ENCODE data around the gene CDKN1B.
A peak's percentile ranks its signal among the peaks of the same experiment; 100 is the strongest.

CDKN1B gene

DNA sequence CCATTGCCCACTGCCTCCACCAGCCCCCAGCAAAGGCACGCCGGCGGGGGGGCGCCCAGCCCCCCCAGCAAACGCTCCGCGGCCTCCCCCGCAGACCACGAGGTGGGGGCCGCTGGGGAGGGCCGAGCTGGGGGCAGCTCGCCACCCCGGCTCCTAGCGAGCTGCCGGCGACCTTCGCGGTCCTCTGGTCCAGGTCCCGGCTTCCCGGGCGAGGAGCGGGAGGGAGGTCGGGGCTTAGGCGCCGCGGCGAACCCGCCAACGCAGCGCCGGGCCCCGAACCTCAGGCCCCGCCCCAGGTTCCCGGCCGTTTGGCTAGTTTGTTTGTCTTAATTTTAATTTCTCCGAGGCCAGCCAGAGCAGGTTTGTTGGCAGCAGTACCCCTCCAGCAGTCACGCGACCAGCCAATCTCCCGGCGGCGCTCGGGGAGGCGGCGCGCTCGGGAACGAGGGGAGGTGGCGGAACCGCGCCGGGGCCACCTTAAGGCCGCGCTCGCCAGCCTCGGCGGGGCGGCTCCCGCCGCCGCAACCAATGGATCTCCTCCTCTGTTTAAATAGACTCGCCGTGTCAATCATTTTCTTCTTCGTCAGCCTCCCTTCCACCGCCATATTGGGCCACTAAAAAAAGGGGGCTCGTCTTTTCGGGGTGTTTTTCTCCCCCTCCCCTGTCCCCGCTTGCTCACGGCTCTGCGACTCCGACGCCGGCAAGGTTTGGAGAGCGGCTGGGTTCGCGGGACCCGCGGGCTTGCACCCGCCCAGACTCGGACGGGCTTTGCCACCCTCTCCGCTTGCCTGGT lies at the start of gene CDKN1B:
Gene CDKN1B, plus strand, starts transcription at position 576 of the 793 bp plus-strand sequence. CDS start 472 bp downstream, outside the sequence.
- DNase-seq (ENCODE audit: low spot score), result peak; percentile 98

DNA sequence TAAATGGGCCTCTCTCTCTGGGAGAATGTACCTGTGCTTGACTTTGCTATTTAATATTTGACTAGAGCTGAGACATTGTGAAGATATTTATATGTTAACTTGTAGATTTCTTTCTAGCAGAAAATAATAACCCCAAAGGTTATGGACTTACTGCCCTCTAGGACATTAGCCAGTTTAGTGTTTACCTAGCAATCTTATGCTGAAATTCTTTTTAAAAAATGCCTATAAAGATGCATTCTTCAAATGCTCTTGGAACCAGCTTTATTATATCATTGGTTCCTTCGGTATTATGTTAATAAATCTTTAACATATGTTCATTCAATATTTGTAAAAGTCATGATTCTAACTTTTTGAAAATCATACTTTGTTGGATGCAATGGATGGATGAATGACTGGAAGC lies 49.2 kb upstream of the CDKN1B start:
- no peak for DNase-seq (ENCODE audit: low spot score)

DNA sequence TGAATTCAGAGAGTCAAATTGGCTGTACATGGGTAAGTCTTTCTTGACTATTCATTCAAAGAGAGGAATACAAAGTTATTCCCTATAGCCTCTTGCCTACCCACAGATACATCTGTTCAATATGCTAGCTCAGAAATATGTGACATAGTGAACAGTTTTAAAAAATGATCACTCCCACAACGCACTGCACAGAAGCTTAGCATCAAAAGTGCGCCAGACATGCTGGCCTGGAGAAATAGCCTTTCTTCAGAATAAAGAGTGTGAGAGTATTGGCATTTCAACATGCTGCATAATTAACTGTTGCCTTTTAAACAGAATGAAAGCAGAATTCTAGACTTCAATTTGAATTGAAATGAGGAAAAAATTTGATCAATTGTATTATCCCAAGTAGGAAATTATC lies 48.1 kb upstream of the CDKN1B start:
- no peak for DNase-seq (ENCODE audit: low spot score)

DNA sequence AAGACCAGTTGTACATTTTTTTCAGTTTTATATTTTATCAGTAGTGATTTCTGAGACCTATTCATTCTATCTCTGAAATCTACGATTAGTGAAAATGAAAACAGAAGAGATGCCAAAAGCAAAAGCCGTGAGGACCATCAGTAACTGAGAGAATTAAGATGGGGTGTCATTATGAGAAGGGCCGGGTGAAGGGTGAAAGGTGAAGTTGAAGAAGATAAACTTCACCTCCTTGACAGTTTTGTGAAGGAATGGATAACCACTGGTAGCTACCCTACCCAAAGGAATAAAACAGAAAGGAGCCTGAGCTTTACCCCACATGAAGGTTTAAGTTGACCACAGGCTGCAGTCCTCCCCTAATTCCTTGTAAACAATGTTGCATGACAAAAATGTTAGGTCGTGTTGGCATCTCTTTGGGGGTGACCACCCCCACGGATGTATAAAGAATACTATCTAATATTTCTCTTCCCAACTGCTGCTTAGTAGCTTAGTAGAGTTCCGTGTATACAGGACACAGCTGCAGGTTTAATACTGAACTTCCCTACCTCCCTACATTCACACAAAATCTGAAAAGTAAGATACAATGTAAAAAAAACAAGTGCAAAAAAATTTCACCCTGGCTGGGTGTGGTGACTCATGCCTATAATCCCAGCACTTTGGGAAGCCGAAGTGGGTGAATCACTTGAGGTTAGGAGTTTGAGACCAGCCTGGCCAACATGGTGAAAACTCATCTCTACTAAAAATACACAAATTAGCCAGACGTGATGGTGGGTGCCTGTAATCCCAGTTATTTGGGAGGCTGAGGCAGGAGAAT lies 45.1 kb upstream of the CDKN1B start:
- peak; percentile 34 for DNase-seq (ENCODE audit: low spot score)

DNA sequence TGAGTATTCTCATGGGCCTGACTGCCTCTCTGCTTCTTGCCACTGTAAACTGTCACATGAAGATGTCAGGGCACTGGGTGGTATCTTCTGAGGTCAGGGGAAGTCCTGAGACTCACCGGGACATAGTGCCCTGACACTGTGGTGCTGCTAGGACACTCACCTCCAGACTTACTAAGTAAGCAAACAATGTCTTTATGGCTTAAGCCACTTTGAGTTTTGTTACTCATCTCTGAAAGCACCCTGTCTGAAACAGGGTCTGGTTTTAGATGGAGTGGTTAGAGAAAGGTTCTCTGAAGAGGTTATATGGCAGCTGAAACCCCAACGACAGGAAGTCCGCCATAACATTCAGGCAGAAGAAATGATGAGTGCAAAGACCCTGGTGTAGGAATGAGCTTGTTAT lies 43.9 kb upstream of the CDKN1B start:
- DNase-seq (ENCODE audit: low spot score), result no peak

DNA sequence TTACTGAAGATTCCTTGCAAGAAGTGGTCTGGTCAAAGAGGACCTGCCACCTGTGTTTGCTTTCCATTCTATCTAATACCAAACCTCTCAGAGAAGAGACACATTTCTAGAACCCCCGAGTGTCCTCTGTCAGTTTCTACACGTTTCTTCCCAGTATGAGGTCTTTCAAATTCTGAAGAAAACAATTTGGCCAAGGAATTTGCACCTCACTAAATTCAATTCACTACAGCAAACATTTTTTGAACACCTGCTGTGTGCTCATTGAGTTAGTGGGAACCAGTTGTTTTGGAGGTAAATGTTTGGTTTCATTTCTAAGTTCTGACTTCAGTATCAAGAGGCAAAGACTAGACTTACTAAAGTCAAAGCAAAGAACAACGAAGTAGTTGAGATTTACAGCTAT lies 40.6 kb upstream of the CDKN1B start:
- no peak for DNase-seq (ENCODE audit: low spot score)

DNA sequence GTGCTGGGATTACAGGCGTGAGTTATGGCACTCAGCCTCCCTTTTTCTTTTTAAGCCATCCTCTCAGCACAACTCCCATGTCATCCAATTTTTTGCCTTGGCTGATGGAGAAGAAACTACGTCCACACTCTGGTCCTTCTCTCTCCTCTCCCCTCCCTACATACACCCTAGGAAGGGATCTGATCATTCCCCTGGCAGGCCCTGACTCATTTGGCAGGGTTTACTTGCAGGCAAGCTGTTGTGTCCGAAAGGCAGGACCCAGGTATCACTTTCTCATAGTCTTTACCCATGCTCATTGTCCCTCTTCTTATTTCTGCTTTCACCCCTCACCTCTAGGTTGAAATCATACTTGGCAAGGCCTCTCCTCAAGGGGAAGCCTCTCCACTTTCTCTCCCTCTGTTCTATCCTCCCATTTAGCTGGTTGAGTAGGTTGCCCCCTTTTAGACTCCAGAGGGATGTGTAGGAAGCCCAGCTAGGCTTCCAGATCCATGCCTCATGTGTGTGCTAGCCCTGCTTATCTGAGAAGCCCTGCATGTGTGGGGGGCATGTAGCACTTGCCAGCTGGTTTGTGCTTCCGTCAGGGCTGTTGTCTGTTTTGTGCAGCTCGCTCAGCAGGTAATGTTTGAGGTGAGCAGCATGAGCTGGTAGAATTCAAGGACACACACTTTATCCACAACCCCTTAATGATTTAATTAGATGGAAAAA lies 36.0 kb upstream of the CDKN1B start:
- no peak for DNase-seq (ENCODE audit: low spot score)

DNA sequence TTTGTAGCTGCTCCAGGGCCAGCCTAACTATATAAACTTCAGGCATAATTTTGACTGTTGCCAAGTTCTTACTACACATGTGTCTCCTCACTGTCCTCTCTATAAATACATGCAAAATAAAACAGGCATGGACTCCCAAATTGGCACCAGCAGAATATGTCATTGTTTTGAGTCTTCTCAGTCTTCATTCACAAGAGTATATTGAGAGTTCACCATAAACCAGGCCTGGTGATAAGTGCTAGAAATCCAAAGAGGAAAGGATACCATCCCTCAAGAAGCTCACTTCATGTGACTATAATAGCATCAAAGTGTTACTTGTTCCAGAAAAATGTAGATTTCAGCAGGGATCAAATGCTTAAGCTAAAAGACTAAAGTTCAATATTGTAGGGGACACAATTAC lies 34.9 kb upstream of the CDKN1B start:
- DNase-seq (ENCODE audit: low spot score), result no peak

DNA sequence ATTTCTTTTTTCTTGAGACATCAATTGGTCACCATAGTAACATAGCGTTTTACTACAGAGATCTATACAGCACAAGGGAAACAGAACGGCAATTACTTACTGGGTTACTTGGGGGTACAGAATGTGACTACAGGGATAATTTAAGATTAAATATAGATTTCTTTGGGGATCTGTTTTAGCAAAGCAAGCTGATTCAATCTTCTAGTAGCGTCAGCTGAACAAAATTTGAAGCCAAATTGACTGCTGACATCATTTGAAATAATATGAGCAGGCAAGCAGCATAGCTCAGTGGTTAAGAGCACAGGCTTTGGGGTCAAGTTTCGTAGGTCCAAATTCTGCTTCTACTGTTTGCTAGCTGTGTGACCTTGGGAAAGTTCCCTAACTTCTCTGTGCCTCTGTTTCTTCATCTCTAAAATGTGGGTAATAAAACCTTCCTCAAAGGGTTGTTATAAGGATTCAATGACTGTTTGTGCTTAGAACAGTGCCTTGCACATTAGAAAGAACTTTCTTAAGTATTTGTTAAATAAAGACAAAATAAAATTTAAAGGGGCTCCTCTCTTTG lies 34.0 kb upstream of the CDKN1B start:
- DNase-seq (ENCODE audit: low spot score), result no peak

DNA sequence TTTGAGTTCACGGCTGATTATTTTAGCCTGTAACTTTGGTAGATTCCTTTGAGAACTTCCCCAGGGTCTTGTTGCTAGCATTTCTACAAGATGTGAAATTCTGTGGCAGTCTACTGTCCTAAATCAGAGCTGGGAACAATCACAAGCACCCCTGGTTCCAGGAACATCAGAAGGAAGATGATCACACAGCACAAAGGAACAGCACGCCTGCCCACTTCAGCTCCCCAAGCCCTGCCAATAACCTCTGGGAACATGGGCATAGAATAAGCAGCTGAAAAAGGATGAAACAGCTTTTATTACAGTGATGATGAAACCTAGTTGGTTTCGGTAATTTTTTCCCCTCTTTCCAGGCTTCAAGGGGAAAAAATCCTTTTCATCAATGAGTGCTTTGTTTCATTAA lies 33.4 kb upstream of the CDKN1B start:
- DNase-seq (ENCODE audit: low spot score), result no peak

DNA sequence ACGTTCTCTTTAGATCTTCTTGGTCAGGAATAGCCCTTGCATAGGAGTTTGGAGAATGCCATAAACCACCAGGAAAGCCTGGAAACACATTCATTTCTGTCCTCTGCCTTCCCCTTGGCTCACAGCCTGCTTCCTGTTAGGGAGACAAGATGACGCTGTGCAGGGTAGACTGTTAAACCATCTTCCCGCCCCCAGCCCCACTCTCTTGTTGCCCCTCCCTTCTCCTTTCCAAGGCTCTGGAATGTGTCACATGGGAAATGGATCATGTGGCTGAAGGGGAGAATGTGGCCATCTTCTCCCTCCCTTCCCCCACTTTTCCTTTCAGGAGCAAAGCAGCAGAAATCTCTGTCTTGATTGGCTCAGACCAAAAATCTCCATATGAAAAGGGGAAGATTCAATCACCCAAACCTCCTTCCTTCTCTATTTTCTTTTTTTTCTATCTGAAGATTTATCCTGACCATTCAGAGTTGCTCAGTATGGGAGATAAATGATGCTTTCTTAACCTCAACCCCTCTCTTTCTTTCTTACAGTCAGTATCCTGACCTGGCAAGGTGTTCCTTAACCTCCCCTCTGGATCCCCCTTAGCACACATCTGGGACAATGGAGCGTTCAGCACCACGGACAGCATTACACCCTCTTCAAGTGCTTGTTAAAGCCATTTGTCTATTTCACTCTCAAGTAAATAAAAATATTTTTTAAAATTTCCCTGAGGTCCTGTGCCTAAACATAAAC lies 32.6 kb upstream of the CDKN1B start:
- DNase-seq (ENCODE audit: low spot score), result peak; percentile 36

DNA sequence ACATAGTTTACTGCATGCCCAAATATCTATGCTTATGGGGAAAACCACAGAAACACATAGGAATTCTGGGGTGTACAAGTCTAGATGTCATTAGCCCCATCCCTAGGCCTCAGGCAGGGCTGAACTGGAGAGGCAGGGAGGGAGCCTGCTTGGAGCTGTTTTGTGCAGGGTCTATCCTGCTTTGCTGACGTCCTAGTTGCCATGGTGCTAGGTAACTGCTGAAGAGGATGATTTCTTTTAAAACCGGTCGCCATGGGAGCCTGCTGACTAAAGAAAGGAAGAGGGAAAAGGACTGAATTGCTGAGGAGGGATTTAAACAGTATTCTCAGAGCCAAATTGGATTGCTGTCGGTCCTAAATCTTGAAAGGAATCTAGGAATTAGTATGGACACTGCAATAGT lies 31.9 kb upstream of the CDKN1B start:
- no peak for DNase-seq (ENCODE audit: low spot score)

DNA sequence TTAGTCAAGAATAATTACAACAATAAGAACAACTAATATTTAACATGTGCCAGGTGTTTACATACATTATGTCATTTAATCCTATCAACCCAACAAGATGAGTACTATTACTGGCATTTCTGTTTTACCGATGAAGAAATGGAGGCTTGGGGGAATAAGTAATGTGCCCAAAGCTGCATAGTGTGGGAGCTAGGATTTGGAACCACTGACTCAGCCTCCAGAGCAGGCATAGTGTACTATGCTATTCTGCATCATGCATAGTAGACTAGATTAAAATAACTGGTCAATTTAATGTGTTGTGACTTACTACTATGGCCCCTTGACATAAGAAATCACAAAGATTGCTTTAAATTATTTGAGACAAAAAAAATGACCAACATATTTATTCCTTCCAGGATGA lies 30.7 kb upstream of the CDKN1B start:
- no peak for DNase-seq (ENCODE audit: low spot score)

DNA sequence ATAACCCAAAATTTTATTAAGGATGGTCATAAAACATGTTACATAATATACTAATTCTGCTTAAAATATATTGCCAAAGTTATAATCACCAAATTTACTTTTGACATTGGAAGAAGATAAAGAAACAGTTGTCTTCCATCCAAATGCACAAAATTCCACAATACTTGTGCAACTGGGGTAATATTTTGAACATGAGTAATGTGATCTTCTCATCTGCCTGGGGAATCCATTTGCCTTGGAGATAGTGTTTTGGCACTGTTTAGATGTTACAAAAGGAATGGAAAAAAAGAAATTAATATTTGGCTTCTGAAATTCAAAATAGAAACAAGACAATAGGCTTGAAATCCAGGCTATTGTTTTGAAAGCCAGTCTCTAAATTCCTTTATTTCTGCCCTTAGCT lies 30.2 kb upstream of the CDKN1B start:
- no peak for DNase-seq (ENCODE audit: low spot score)

DNA sequence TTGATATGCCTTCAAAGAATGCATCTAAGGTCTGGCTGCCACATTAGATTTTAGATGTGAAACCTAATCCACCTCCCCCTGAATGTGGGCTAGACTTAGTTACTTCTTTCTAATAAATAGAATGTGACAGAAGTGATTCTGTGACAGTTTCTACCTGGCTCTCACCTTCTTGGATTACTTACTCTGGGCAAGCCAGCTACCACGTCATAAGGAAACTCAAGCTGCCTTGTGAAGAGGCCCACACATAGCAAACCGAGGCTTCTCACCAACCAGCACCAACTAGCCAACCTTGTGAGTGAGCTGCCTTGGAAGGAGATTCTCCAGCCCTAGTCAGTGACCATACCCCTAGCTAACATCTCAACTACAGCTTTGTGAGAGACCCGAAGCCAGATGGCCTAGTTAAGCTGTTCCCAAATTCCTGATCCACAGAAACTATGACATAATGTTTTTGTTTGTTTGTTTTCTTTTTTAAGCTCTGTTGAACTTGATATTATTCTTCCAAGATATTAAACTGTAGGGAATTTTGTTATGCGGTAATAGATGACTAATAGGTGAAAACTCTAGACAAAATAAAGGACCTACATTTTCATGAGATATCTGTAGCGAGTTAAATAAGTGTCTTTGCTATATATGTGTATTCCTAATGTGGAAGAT lies 27.4 kb upstream of the CDKN1B start:
- DNase-seq (ENCODE audit: low spot score), result no peak

DNA sequence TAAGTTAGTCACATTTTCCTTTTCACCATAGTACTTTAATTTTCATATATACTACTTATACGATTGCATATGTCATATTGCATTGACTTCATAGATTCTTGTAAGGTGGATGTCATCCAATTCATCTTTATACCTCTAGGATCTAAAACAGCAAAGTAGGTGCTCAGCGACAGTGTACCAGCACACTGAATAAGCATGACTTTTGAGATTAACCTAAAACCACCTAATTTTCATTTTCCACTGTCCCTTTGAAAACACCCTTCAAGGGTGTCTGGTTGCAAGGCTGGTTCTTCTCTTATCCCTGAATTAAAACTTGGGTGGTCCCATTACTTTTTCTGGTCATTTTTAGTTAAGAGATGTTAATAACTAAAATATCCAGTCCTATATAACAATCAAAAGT lies 25.6 kb upstream of the CDKN1B start:
- DNase-seq (ENCODE audit: low spot score), result no peak

DNA sequence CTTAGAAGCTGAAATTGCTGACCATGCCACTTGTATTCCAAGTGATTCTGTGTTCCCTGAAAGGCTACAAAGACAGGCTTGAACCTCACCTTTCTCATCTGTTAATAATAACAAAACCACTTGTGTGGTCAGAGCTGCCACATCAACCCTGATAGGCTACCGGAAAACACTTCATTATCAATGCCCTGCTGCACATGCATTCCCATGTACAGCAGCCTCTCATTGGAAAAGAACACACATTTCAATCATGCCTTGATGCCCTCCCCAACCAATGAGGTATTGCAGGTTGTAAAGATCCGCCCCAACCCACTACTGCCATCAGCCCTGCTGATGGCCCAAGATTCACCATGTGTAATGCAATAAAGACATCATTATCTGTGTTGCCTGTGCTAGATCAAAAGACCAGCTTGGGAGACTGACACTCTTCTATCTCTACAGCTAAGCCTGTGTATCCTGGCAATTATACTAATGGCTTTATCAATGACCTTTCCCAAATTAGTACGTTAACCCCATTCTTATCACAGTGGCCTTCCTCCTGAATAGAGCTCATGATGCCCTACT lies 24.0 kb upstream of the CDKN1B start:
- DNase-seq (ENCODE audit: low spot score), result no peak

DNA sequence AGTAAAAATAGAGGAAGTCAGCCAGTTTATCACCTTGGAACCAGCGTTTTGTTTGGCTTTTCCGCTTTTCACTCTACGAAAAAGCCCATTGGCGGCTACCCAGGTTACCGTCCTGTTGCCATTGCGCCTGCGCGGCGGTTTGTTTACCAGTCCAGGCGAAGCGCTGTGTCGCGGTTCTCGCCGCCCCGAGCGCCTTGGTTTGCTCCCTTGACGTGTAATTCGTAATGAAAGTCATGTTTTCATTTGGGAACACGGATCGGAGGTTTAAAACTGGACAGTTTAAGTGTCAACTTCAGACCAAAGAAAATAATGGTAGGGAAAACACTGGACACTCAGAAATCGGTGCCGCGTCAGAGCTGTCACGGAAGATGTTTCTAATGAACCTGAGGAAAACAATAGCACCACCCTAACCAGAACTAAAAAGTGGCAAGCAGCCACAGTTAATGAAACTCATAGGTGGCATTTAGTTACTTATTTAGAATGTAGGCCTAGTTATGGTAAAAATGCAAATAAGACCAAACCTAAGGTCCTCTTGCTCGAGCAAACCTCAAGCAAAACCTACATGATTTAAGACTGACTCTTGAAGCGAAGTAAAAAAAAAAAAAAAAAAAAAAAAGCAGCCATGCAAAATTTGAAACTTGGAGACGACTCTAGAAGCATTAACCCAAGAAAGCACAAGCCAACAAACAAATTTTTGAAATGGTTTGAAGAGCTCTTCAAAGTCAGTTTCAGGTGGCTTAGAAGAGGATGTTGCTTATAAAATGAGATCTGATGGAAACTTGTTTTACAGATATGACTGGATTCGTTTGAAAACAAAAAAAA lies 20.4 kb upstream of the CDKN1B start:
- peak; percentile 97 for DNase-seq (ENCODE audit: low spot score)

DNA sequence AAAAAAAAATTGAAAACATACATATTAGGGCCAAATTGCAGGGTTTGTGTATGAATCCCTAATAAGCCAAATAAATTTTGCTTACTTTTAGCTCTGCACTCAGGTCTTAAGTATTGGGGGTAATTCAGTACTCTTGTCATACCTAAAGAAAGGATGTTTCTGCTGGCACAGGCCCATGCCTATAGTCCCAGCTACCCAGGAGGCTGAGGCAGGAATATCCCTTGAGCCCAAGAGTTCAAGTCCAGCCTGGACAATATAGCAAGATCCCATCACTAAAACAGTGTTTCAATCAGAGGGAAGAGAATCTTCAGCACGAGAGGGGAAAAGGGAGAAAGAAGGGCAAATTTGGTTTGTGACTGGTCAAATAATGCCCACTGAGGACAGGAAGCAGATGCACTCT lies 17.8 kb upstream of the CDKN1B start:
- DNase-seq (ENCODE audit: low spot score), result no peak

DNA sequence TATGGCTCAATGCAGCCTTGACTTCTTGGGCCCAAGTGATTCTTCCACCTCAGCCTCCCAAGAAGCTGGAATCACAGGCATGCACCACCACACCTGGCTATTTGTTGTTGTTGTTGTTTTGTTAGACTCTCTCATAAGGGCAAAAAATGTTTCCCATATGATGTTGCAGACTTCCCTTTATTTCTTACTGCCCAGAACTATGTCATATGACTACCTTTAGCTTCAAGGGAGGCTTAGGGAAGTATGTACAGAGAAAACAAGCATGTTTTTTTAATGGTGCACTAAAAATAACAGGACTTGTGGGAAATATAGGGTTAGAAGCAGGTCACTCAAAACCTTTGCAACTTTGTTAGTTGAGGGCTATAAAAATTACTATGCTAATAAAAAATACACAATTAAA lies 16.9 kb upstream of the CDKN1B start:
- DNase-seq (ENCODE audit: low spot score), result no peak

Data from LoVo (cell line).